HG02763 (cell line): Measurements from ENCODE around the gene KCND2.
"Not testable (repeated sequence)": the region's sequence is repeated elsewhere in the genome, so short reads cannot be mapped to it uniquely, and the experiment has no call there.

Experiments used
- ATAC-seq: cut with Tn5 transposase; IDR thresholded peaks from one replicate; pipeline ENCODE4 v1.9.1; 2021; ENCODE audit warnings: mild to moderate bottlenecking, moderate library complexity; ENCODE audit not compliant: unreplicated experiment

The KCND2 gene

GRCh38 chr7:120735791-120736190, 462.8 kb downstream of the KCND2 start:
- ATAC-seq = no peak

GRCh38 chr7:120738816-120739215, 465.8 kb downstream of the KCND2 start:
- ATAC-seq = no peak

- no peak for ATAC-seq
These were observed 467.4 kb downstream of the KCND2 start for GRCh38 chr7:120740348-120740747.

- no peak for ATAC-seq
These were observed 468.5 kb downstream of the KCND2 start for GRCh38 chr7:120741371-120742042.

GRCh38 chr7:120742372-120742771, 469.4 kb downstream of the KCND2 start:
- ATAC-seq = no peak

GRCh38 chr7:120743128-120743527, 470.2 kb downstream of the KCND2 start:
- no peak for ATAC-seq

GRCh38 chr7:120760050-120760449, 487.1 kb downstream of the KCND2 start:
- ATAC-seq = peak; percentile 64

GRCh38 chr7:120760851-120761250, 487.9 kb downstream of the KCND2 start:
- ATAC-seq = no peak

GRCh38 chr7:120770206-120770605, 497.2 kb downstream of the KCND2 start:
- no peak for ATAC-seq

- ATAC-seq = no peak
These were observed 501.5 kb downstream of the KCND2 start for GRCh38 chr7:120774481-120774880.

- no peak for ATAC-seq
These were observed 502.8 kb downstream of the KCND2 start for GRCh38 chr7:120775755-120776154.

- ATAC-seq = not testable (repeated sequence)
These were observed 506.1 kb downstream of the KCND2 start for GRCh38 chr7:120779078-120779477.

- ATAC-seq = not testable (repeated sequence)
These were observed 507.5 kb downstream of the KCND2 start for GRCh38 chr7:120780451-120780850.

- ATAC-seq = no peak
These were observed 508.0 kb downstream of the KCND2 start for GRCh38 chr7:120780938-120781337.

- ATAC-seq = not testable (repeated sequence)
These were observed 508.9 kb downstream of the KCND2 start for GRCh38 chr7:120781924-120782323.

GRCh38 chr7:120783273-120783672, 510.3 kb downstream of the KCND2 start:
- no peak for ATAC-seq

- ATAC-seq = no peak
These were observed 510.7 kb downstream of the KCND2 start for GRCh38 chr7:120783721-120784120.

GRCh38 chr7:120785095-120785494, 512.1 kb downstream of the KCND2 start:
- ATAC-seq = no peak

- ATAC-seq = peak; percentile 97
These were observed 519.3 kb downstream of the KCND2 start for GRCh38 chr7:120792091-120792860.

GRCh38 chr7:120792861-120793130, 519.8 kb downstream of the KCND2 start:
- ATAC-seq = no peak

GRCh38 chr7:120793213-120793936, 520.4 kb downstream of the KCND2 start:
- no peak for ATAC-seq
